Mesendoderm (in vitro differentiated cells): ENCODE results near the gene TLE4.
"Not testable (repeated sequence)": the region's sequence is repeated elsewhere in the genome, so short reads cannot be mapped to it uniquely, and the experiment has no call there.

Experiments
- DNase-seq: peaks from one replicate; pipeline ENCODE4 v3.0.0; 2013
- H2AK5ac ChIP-seq: 2 replicates; pipeline ENCODE4 v1.6.1; 2013; ENCODE audit warnings: low read length, inconsistent platforms
- H2BK120ac ChIP-seq: 2 replicates; pipeline ENCODE4 v1.6.1; 2013; ENCODE audit warnings: low read depth, mild to moderate bottlenecking, low read length, moderate library complexity, mixed read lengths
- H2BK15ac ChIP-seq: replicated peaks from 2 replicates; pipeline ENCODE4 v1.6.1; 2013; ENCODE audit warnings: low read depth, mild to moderate bottlenecking, moderate library complexity
- H2BK5ac ChIP-seq: 2 replicates; pipeline ENCODE4 v1.6.1; 2013; ENCODE audit warnings: low read length, inconsistent platforms
- H3K18ac ChIP-seq: 2 replicates; pipeline ENCODE4 v1.6.1; 2013; ENCODE audit warnings: mild to moderate bottlenecking, low read length, mixed read lengths
- H3K23ac ChIP-seq: one replicate; pipeline ENCODE4 v1.6.1; 2013; ENCODE audit warnings: low read length
- H3K27ac ChIP-seq: 2 replicates; pipeline ENCODE4 v1.5.1; 2013; ENCODE audit warnings: low read depth, mild to moderate bottlenecking, inconsistent platforms, low read length, moderate library complexity
- H3K27me3 ChIP-seq: 2 replicates; pipeline ENCODE4 v1.6.1; 2013; ENCODE audit warnings: low read length, control low read depth, mild to moderate bottlenecking, inconsistent platforms; ENCODE audit not compliant: insufficient read depth, poor library complexity
- H3K36me3 ChIP-seq: 2 replicates; pipeline ENCODE4 v1.6.1; 2013; ENCODE audit warnings: low read length, inconsistent platforms; ENCODE audit not compliant: control insufficient read depth, insufficient read depth
- H3K4ac ChIP-seq: one replicate; pipeline ENCODE4 v1.6.1; 2013; ENCODE audit warnings: low read depth, mild to moderate bottlenecking, low read length, moderate library complexity
- H3K4me1 ChIP-seq: 2 replicates; pipeline ENCODE4 v1.6.1; 2013; ENCODE audit warnings: low read depth, low read length, inconsistent platforms; ENCODE audit not compliant: control insufficient read depth
- H3K4me2 ChIP-seq: 2 replicates; pipeline ENCODE4 v1.6.1; 2013; ENCODE audit warnings: low read length
- H3K4me3 ChIP-seq: 2 replicates; pipeline ENCODE4 v1.5.1; 2013; ENCODE audit warnings: mild to moderate bottlenecking, low read length
- H3K56ac ChIP-seq: one replicate; pipeline ENCODE4 v1.6.1; 2013; ENCODE audit warnings: low read length
- H3K79me1 ChIP-seq: 2 replicates; pipeline ENCODE4 v1.6.1; 2013; ENCODE audit warnings: low read length, inconsistent platforms
- H3K79me2 ChIP-seq: 2 replicates; pipeline ENCODE4 v1.6.1; 2013; ENCODE audit warnings: mild to moderate bottlenecking, low read length; ENCODE audit not compliant: control insufficient read depth, insufficient read depth
- H3K9ac ChIP-seq: 2 replicates; pipeline ENCODE4 v1.6.1; 2013; ENCODE audit warnings: low read length, inconsistent platforms
- H4K5ac ChIP-seq: one replicate; pipeline ENCODE4 v1.6.1; 2013; ENCODE audit warnings: low read length
- H4K8ac ChIP-seq: one replicate; pipeline ENCODE4 v1.6.1; 2013; ENCODE audit warnings: low read depth, mild to moderate bottlenecking, control low read depth, low read length, moderate library complexity
- WGBS: extraction: QIAGEN DNeasy Blood & Tissue Kit; methylation state at CpG from one replicate; pipeline ENCODE4 v1.1.7; 2013; ENCODE audit warnings: low lambda C conversion rate, missing lambda C conversion rate; ENCODE audit not compliant: insufficient coverage; ENCODE audit errors: extremely low coverage; 5-methylcytosine and 5-hydroxymethylcytosine counted together

Gene TLE4

DNA sequence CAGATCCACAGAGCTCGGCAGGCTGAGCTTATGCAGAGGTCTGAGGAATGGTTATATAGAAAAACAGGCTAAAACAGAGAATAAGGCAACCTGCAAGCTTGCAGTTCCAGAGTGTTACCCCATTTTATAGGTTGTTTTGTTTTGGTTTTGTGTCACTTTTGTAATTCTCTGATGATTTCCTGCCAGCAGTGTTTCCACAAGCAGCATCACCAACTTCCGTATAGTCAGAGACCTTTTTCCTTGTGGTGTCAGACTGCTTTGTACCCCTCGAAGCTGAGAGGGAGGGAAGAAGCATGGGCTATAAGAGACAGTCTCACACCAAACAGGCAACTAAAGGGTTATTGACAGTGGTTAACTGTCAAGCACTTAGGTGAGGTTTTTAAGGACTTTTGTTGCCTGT lies 61.8 kb downstream of the TLE4 start:
- no peak overlapping the region for H3K18ac ChIP-seq
- H3K27ac ChIP-seq, result no peak overlapping the region
- no peak overlapping the region for H3K4me3 ChIP-seq
- H2BK15ac ChIP-seq, result no peak overlapping the region
- no peak overlapping the region for H2AK5ac ChIP-seq
- H3K27me3 ChIP-seq, result no peaks in the 10 kb centered on the region
- no CpG with 5 or more reads among the region's 3 CpGs for WGBS
- no peaks in the 10 kb centered on the region for H3K79me2 ChIP-seq
- no peaks in the 10 kb centered on the region for H3K36me3 ChIP-seq
- no peaks in the 10 kb centered on the region for H3K4me1 ChIP-seq
- H4K5ac ChIP-seq, result no peak overlapping the region
- DNase-seq, result no peak
- no peak overlapping the region for H3K9ac ChIP-seq
- no peak overlapping the region for H2BK5ac ChIP-seq
- no peak overlapping the region for H3K4me2 ChIP-seq
- H3K23ac ChIP-seq, result no peak overlapping the region
- no peak overlapping the region for H2BK120ac ChIP-seq
- H3K56ac ChIP-seq, result no peak overlapping the region
- H3K4ac ChIP-seq, result no peak overlapping the region
- no peak overlapping the region for H4K8ac ChIP-seq
- peaks cover 7% of the 10 kb centered on the region for H3K79me1 ChIP-seq

DNA sequence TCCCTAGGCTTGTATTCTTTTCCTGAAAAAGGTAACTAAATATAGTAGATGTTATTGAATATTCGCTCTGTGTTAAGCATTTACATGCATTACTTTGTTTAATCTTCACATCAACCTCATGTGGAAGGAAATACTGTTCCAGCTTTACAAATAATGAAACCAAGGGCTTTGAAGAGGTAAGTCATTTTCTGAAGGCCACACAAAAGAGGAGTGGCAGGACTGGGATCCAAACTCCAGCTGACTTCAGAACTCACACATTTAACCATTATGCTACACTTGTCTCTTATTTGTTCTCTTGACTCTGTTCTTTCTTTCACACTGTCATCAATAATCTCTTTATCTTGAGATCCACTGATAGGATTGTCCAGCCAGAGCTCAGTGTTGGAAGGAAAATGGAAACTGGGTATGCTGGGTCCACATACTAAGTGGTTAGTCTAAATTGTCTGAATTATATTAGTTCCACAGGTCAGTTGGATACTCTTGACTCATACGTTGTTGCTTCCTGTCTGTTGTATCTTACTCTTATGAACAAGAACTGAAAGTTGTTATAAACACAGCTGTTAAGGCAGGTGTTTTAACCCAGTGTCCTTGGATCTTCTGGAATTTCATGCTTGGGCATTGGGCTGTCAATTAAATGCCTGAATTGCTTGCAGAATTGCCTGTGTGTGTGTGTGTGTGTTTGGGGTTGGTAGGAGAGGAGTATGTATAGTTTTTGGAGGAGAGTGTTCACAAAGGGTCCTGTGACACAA lies 65.6 kb downstream of the TLE4 start:
- Histone ChIP-seq H4K8ac (no peak overlapping the region), H3K79me1 (peaks cover 6% of the 10 kb centered on the region), H3K27ac (no peak overlapping the region), H3K36me3 (no peaks in the 10 kb centered on the region), H2BK120ac (no peak overlapping the region), H3K56ac (no peak overlapping the region), H3K9ac (no peak overlapping the region), H3K4me1 (no peaks in the 10 kb centered on the region), H4K5ac (no peak overlapping the region), H3K18ac (no peak overlapping the region), H3K23ac (no peak overlapping the region), H2BK5ac (no peak overlapping the region), H3K27me3 (no peaks in the 10 kb centered on the region), H2BK15ac (no peak overlapping the region), H2AK5ac (no peak overlapping the region), H3K79me2 (no peaks in the 10 kb centered on the region), H3K4ac (no peak overlapping the region), H3K4me3 (no peak overlapping the region), H3K4me2 (no peak overlapping the region)
- no CpG with 5 or more reads among the region's 2 CpGs for WGBS
- DNase-seq, result no peak

DNA sequence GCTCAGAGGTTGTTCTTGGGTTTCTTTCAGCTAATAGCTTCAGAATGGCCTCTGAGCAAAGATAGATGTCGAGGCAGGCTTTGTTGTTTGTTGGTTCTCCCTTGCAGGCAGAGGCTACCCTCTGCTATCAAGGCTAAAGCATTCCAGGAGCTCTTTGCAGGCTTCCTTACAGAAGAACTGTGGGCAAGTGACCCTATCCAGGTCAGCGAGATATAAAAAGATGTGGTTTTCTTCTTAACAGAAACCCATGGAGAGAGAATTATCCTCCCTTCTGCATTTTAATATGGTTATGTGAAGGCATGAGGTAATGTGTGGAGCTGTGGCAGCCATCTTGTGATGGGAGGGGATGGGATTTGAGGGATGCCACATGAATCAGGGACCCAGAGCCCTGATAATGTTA lies 67.0 kb downstream of the TLE4 start:
- no peak overlapping the region for H3K18ac ChIP-seq
- no peaks in the 10 kb centered on the region for H3K36me3 ChIP-seq
- no peak for DNase-seq
- H2BK120ac ChIP-seq, result no peak overlapping the region
- H3K23ac ChIP-seq, result no peak overlapping the region
- no peak overlapping the region for H2BK5ac ChIP-seq
- H4K8ac ChIP-seq, result no peak overlapping the region
- H3K9ac ChIP-seq, result no peak overlapping the region
- H3K4me2 ChIP-seq, result no peak overlapping the region
- H2AK5ac ChIP-seq, result no peak overlapping the region
- no peak overlapping the region for H3K27ac ChIP-seq
- H4K5ac ChIP-seq, result no peak overlapping the region
- no peak overlapping the region for H3K4ac ChIP-seq
- H3K79me1 ChIP-seq, result peaks cover 6% of the 10 kb centered on the region
- no peaks in the 10 kb centered on the region for H3K79me2 ChIP-seq
- WGBS, result no CpG with 5 or more reads among the region's 2 CpGs
- no peak overlapping the region for H3K4me3 ChIP-seq
- no peaks in the 10 kb centered on the region for H3K4me1 ChIP-seq
- no peak overlapping the region for H3K56ac ChIP-seq
- H2BK15ac ChIP-seq, result no peak overlapping the region
- H3K27me3 ChIP-seq, result no peaks in the 10 kb centered on the region

DNA sequence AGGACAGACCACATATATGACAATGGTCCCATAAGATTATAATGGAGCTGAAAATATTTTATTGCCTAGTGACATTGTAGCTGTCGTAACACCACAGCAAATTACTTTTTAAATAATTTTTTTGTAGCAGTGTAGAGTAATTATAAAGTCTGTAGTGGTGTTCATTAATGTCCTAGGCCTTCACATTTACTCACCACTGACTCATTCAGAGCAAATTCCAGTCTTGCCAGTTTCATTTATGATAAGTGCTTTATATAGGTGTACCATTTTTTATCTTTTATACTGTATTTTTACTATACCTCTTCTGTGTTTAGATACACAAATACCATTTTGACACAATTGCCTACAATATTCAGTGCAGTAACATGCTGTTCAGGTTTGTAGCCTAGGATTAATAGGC lies 67.6 kb downstream of the TLE4 start:
- Histone ChIP-seq H3K36me3 (no peaks in the 10 kb centered on the region), H2BK120ac (no peak overlapping the region), H3K79me1 (peaks cover 6% of the 10 kb centered on the region), H3K9ac (no peak overlapping the region), H4K5ac (no peak overlapping the region), H3K18ac (no peak overlapping the region), H3K27me3 (no peaks in the 10 kb centered on the region), H3K56ac (no peak overlapping the region), H2BK15ac (no peak overlapping the region), H2BK5ac (no peak overlapping the region), H3K23ac (no peak overlapping the region), H2AK5ac (no peak overlapping the region), H4K8ac (no peak overlapping the region), H3K79me2 (no peaks in the 10 kb centered on the region), H3K4me3 (no peak overlapping the region), H3K4ac (no peak overlapping the region), H3K27ac (no peak overlapping the region), H3K4me2 (no peak overlapping the region), H3K4me1 (no peaks in the 10 kb centered on the region)
- no CpG with 5 or more reads among the region's 1 CpG for WGBS
- no peak for DNase-seq

DNA sequence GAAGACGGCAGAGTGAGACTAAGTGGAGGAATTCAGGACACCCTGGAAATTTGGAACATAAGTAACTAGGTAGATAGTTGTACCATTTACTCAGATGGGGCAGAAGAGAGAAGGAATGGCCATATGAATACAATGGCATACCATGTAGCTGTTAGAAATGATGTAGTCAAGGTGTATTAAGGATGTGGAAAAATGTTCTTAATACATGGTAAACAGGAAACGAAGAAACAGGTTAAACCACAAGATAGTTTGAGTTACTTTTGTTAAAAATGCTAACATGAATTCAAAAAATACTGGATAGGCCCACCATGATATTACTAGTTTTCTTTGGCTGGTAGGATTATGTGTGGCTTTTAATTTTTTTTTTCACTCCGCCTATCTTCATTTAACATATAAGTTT lies 68.3 kb downstream of the TLE4 start:
- H3K4ac ChIP-seq, H2BK5ac ChIP-seq: not testable (repeated sequence)
- WGBS, result no CpG with 5 or more reads among the region's 3 CpGs

DNA sequence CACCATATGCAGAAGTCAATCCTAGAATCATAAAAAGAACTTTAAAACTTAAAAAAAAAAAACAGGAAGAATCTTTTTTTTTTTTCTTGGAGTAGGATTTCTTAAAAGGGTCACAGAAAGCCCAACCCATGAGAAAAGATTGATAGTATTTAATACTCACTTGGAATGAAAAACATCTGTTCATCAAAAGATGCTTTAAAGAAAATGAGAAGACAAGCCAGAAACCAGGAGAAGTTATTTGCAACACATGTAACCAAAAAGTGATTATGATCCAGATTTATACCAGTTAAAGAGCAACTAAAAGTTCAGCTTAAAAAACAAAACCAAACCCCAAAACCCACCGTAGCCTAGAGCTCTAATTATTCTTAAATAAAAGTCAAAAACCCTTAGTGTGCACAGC lies 69.3 kb downstream of the TLE4 start:
- Histone ChIP-seq H4K8ac (no peak overlapping the region), H2BK5ac (no peak overlapping the region), H3K56ac (no peak overlapping the region), H2AK5ac (no peak overlapping the region), H3K27ac (no peak overlapping the region), H3K79me1 (peaks cover 4% of the 10 kb centered on the region), H3K79me2 (no peaks in the 10 kb centered on the region), H3K18ac (no peak overlapping the region), H3K4me1 (no peaks in the 10 kb centered on the region), H2BK120ac (no peak overlapping the region), H2BK15ac (no peak overlapping the region), H3K36me3 (no peaks in the 10 kb centered on the region), H3K9ac (no peak overlapping the region), H3K4ac (no peak overlapping the region), H3K27me3 (no peaks in the 10 kb centered on the region), H3K4me3 (no peak overlapping the region), H4K5ac (no peak overlapping the region), H3K23ac (no peak overlapping the region), H3K4me2 (no peak overlapping the region)
- WGBS, result no CpG with 5 or more reads among the region's 1 CpG
- DNase-seq, result no peak

More for the DNA sequence above, 68.3 kb downstream of the TLE4 start:
- not testable (repeated sequence) for H3K23ac ChIP-seq, H3K56ac ChIP-seq, DNase-seq, H3K27me3 ChIP-seq, H4K8ac ChIP-seq, H3K4me3 ChIP-seq, H3K18ac ChIP-seq, H2AK5ac ChIP-seq, H2BK15ac ChIP-seq, H3K36me3 ChIP-seq, H2BK120ac ChIP-seq, H3K4me2 ChIP-seq, H4K5ac ChIP-seq, H3K79me1 ChIP-seq, H3K4me1 ChIP-seq, H3K27ac ChIP-seq, H3K79me2 ChIP-seq, H3K9ac ChIP-seq
